IMR-90 (cell line): ENCODE results near the gene NADSYN1. TPM values are rescaled to one million over a fixed set of nuclear protein-coding genes. Genes with fewer than 3 reads are reported as not detected.
A peak's percentile ranks its signal among the peaks of the same experiment; 100 is the strongest.

Experiments
- ATAC-seq: fragments of 200-7000 bp; cut with Tn5 transposase; 2 replicates; pipeline ENCODE4 v1.9.1; 2020; ENCODE audit warnings: low read depth, mild to moderate bottlenecking, moderate library complexity
- Bru-seq: library from RNA; stranded (reverse); fragments of 400-500 nt; gene quantifications from one replicate; lab custom pipeline; 2021; lab: Mats Ljungman, UMichigan
- BruChase-seq, 2 experiments: library from RNA; stranded (reverse); fragments of 400-500 nt; gene quantifications; one replicate each; lab custom pipeline; 2021; lab: Mats Ljungman, UMichigan
- BruUV-seq: library from RNA; stranded (reverse); fragments of 400-500 nt; replicated peaks from 2 replicates; lab custom pipeline; 2021; lab: Mats Ljungman, UMichigan
- CTCF ChIA-PET: fragments of 300-600 bp; formaldehyde crosslinking; extraction: SDS; loops from one replicate; lab custom pipeline; 2021; ENCODE audit warnings: antibody characterized with exemption; lab: Yijun Ruan, JAX
- POLR2A ChIA-PET: fragments of 300-600 bp; sonication (Branson Sonifier 250); formaldehyde crosslinking; loops from one replicate; lab custom pipeline; 2022; ENCODE audit warnings: antibody characterized with exemption; ENCODE audit not compliant: unreplicated experiment; lab: Charles Lee
- DNase-seq: peaks from one replicate; pipeline ENCODE4 v3.0.0; 2013
- H2AFZ ChIP-seq: replicated peaks from 2 replicates; pipeline ENCODE3; 2013; ENCODE audit warnings: low read length, mild to moderate bottlenecking; ENCODE audit not compliant: poor library complexity
- H2AK5ac ChIP-seq: 2 replicates; pipeline ENCODE4 v1.6.1; 2013; ENCODE audit warnings: low read depth, low read length, inconsistent platforms
- H2AK9ac ChIP-seq: replicated peaks from 2 replicates; pipeline ENCODE3; 2013; ENCODE audit warnings: mild to moderate bottlenecking, low read depth, low read length, moderate library complexity; ENCODE audit not compliant: poor library complexity
- H2BK120ac ChIP-seq: 2 replicates; pipeline ENCODE4 v1.6.1; 2013; ENCODE audit warnings: low read depth, low read length, inconsistent platforms
- H2BK15ac ChIP-seq: 3 replicates; pipeline ENCODE4 v1.6.1; 2013; ENCODE audit warnings: low read depth, low read length, inconsistent platforms
- H2BK20ac ChIP-seq: 2 replicates; pipeline ENCODE4 v1.6.1; 2013; ENCODE audit warnings: low read depth, mild to moderate bottlenecking, inconsistent platforms, low read length, moderate library complexity
- H2BK5ac ChIP-seq: 2 replicates; pipeline ENCODE4 v1.6.1; 2013; ENCODE audit warnings: mild to moderate bottlenecking, low read depth, low read length, inconsistent platforms; ENCODE audit not compliant: poor library complexity, severe bottlenecking
- H3K14ac ChIP-seq: replicated peaks from 2 replicates; pipeline ENCODE4 v1.6.1; 2013; ENCODE audit warnings: low read depth, low read length, inconsistent platforms
- H3K18ac ChIP-seq: 2 replicates; pipeline ENCODE4 v1.6.1; 2013; ENCODE audit warnings: low read depth, low read length, control low read depth
- H3K23ac ChIP-seq: 2 replicates; pipeline ENCODE4 v1.6.1; 2013; ENCODE audit warnings: low read depth, low read length, inconsistent platforms
- H3K27ac ChIP-seq: 2 replicates; pipeline ENCODE4 v1.5.1; 2013; ENCODE audit warnings: mild to moderate bottlenecking, control low read depth, low read length; ENCODE audit not compliant: insufficient read depth
- H3K27me3 ChIP-seq: 2 replicates; pipeline ENCODE4 v1.6.1; 2013; ENCODE audit warnings: low read length; ENCODE audit not compliant: control insufficient read depth, insufficient read depth
- H3K36me3 ChIP-seq: 2 replicates; pipeline ENCODE4 v1.6.1; 2013; ENCODE audit warnings: low read length, mixed read lengths; ENCODE audit not compliant: control insufficient read depth, insufficient read depth
- H3K4ac ChIP-seq: 2 replicates; pipeline ENCODE4 v1.6.1; 2013; ENCODE audit warnings: low read depth, low read length, inconsistent platforms
- H3K4me1 ChIP-seq: 2 replicates; pipeline ENCODE4 v1.6.1; 2013; ENCODE audit warnings: low read length, mixed read lengths; ENCODE audit not compliant: control insufficient read depth, insufficient read depth
- H3K4me2 ChIP-seq: 2 replicates; pipeline ENCODE4 v1.6.1; 2013; ENCODE audit warnings: low read depth, mild to moderate bottlenecking, control low read depth, low read length, moderate library complexity
- H3K4me3 ChIP-seq: 2 replicates; pipeline ENCODE4 v1.5.1; 2013; ENCODE audit warnings: low read depth, mild to moderate bottlenecking, control low read depth, low read length, moderate library complexity; ENCODE audit not compliant: insufficient read depth
- H3K56ac ChIP-seq: 2 replicates; pipeline ENCODE4 v1.6.1; 2013; ENCODE audit warnings: low read length, inconsistent platforms; ENCODE audit not compliant: insufficient read depth; ENCODE audit errors: extremely low read depth
- H3K79me1 ChIP-seq, 2 experiments: 2 replicates each; pipeline ENCODE4 v1.6.1; 2013; ENCODE audit warnings: low read length in 2 of 2, inconsistent platforms in 1 of 2, low read depth in 1 of 2
- H3K9ac ChIP-seq: 2 replicates; pipeline ENCODE4 v1.6.1; 2013; ENCODE audit warnings: low read depth, low read length, control low read depth
- H3K9me1 ChIP-seq: 2 replicates; pipeline ENCODE4 v1.6.1; 2013; ENCODE audit warnings: low read length, inconsistent platforms; ENCODE audit not compliant: insufficient read depth
- H3K9me3 ChIP-seq: 2 replicates; pipeline ENCODE4 v1.6.1; 2013; ENCODE audit warnings: low read length; ENCODE audit not compliant: control insufficient read depth, insufficient read depth
- H4K20me1 ChIP-seq: 2 replicates; pipeline ENCODE4 v1.6.1; 2013; ENCODE audit warnings: low read length, inconsistent platforms; ENCODE audit not compliant: insufficient read depth
- H4K5ac ChIP-seq: 2 replicates; pipeline ENCODE4 v1.6.1; 2013; ENCODE audit warnings: mild to moderate bottlenecking, low read depth, low read length, control low read depth
- H4K8ac ChIP-seq, 2 experiments: 2 replicates each; pipeline ENCODE4 v1.6.1; 2013; ENCODE audit warnings: low read depth in 2 of 2, low read length in 2 of 2, control low read depth in 1 of 2, inconsistent platforms in 1 of 2
- H4K91ac ChIP-seq: 2 replicates; pipeline ENCODE4 v1.6.1; 2013; ENCODE audit warnings: low read depth, low read length, inconsistent platforms; ENCODE audit not compliant: insufficient read depth
- BHLHE40 ChIP-seq: fragments of 150-350 bp; IDR thresholded peaks from 2 replicates; pipeline ENCODE4 v1.6.1; 2016; ENCODE audit warnings: mild to moderate bottlenecking, low read depth, low read length
- CEBPB ChIP-seq: IDR thresholded peaks from 2 replicates; pipeline ENCODE4 v1.6.1; 2012; ENCODE audit warnings: low read depth, low read length, improper control_type of control experiment
- CHD1 ChIP-seq: IDR thresholded peaks from 2 replicates; pipeline ENCODE4 v1.6.1; 2012; ENCODE audit warnings: low read depth, low read length, improper control_type of control experiment
- CTCF ChIP-seq: conservative IDR thresholded peaks from 2 replicates; pipeline ENCODE4 v1.5.1; 2012; ENCODE audit warnings: mild to moderate bottlenecking, low read depth, low read length, improper control_type of control experiment
- MAFK ChIP-seq: IDR thresholded peaks from 2 replicates; pipeline ENCODE4 v1.6.1; 2012; ENCODE audit warnings: low read depth, low read length, improper control_type of control experiment
- MAZ ChIP-seq: IDR thresholded peaks from 2 replicates; pipeline ENCODE4 v1.6.1; 2012; ENCODE audit warnings: low read depth, mild to moderate bottlenecking, low read length, improper control_type of control experiment, moderate library complexity, borderline replicate concordance
- MXI1 ChIP-seq: IDR thresholded peaks from 2 replicates; pipeline ENCODE4 v1.6.1; 2012; ENCODE audit warnings: low read depth, mild to moderate bottlenecking, low read length, moderate library complexity, borderline replicate concordance
- POLR2A ChIP-seq: IDR thresholded peaks from 2 replicates; pipeline ENCODE4 v1.6.1; 2012; ENCODE audit warnings: mild to moderate bottlenecking, low read depth, low read length
- RAD21 ChIP-seq: IDR thresholded peaks from 2 replicates; pipeline ENCODE4 v1.6.1; 2012; ENCODE audit warnings: low read length, improper control_type of control experiment
- WGBS, 2 experiments: methylation state at CpG; one replicate each; pipeline versions ENCODE4 v1.1.5 to v1.1.7; 2013; ENCODE audit warnings: missing lambda C conversion rate in 2 of 2; ENCODE audit not compliant: insufficient read length in 1 of 2; ENCODE audit errors: extremely low coverage in 2 of 2; 5-methylcytosine and 5-hydroxymethylcytosine counted together
- dilution Hi-C: fragments of 300-500 bp; cut with HindIII; formaldehyde crosslinking; loops from one replicate; pipeline ENCODE4 v1.14.3; 2018; ENCODE audit warnings: low sequenced_read_pairs; ENCODE audit not compliant: unreplicated experiment
- in situ Hi-C: fragments of 300-500 bp; cut with MboI; formaldehyde crosslinking; loops from 3 replicates; pipeline ENCODE4 v1.14.3; 2019; ENCODE audit warnings: low sequenced_read_pairs, inconsistent platforms, mixed read lengths
- intact Hi-C: fragments of 100-400 bp; cut with micrococcal nuclease; formaldehyde crosslinking; loops from 2 replicates; pipeline ENCODE4 v1.10.0; 2022
- long read RNA-seq: library from polyadenylated mRNA; unstranded; transcript quantifications from one replicate; pipeline ENCODE4 v2.0.0, GENCODE V29; 2021; ENCODE audit not compliant: unreplicated experiment
- polyA plus RNA-seq, 3 experiments: library from polyadenylated mRNA; depleted of rRNA; stranded (reverse); fragments of >200 nt; gene quantifications; 2 replicates each; pipeline ENCODE4 v1.2.3, GENCODE V29; 2012; ENCODE audit warnings: low replicate concordance in 1 of 3
- total RNA-seq: library from RNA; depleted of rRNA; stranded (reverse); fragments of >200 nt; gene quantifications from 2 replicates; pipeline ENCODE4 v1.2.3, GENCODE V29; 2012; rRNA removed
- TF ChIP-seq, protein P1 (sequence below): fragments of 150-350 bp; IDR thresholded peaks from 2 replicates; pipeline ENCODE4 v1.6.1; 2016; ENCODE audit warnings: low read depth, mild to moderate bottlenecking, low read length, moderate library complexity, borderline replicate concordance

The NADSYN1 gene
- total RNA-seq (59.2 and 70.4 TPM in 2 replicates), polyA plus RNA-seq (2012; rRNA removed) (63.7 and 69.5 TPM in 2 replicates), Bru-seq, nascent RNA (percentile 71 among the genes with signal in this experiment), BruChase-seq, experiment 1, labeled RNA remaining after a 6-hour chase (percentile 74 among the genes with signal in this experiment), BruChase-seq, experiment 2, labeled RNA remaining after a 2-hour chase (percentile 73 among the genes with signal in this experiment)
- polyA plus RNA-seq (2012; cell fraction: cytosol; rRNA removed), result 31.6 and 45.0 TPM in 2 replicates
- 239 and 302 TPM in 2 replicates for polyA plus RNA-seq (2012; cell fraction: nucleus; rRNA removed; ENCODE audit: low replicate concordance)
- long read RNA-seq, transcript NADSYN1-201 (21 exons, 2,773 nt), result major isoform, 54 of 99 reads
- long read RNA-seq, partial matches to known transcripts, result 21 of 99 reads
- long read RNA-seq, other reads (novel, unspliced or antisense), result 20 of 99 reads

- Histone ChIP-seq H3K36me3 (peaks cover 24% of the 10 kb centered on the region), H4K8ac (peak within 1 kb of the TSS; percentile 80 to 94), H3K27me3 (no peaks in the 10 kb centered on the region), H3K9ac (peak within 1 kb of the TSS; percentile 83), H4K5ac (peak within 1 kb of the TSS; percentile 52), H4K91ac (peak within 1 kb of the TSS; percentile 46), H3K4me3 (peak within 1 kb of the TSS; percentile 94), H2BK15ac (no peak within 1 kb of the TSS), H3K27ac (peak within 1 kb of the TSS; percentile 75), H2BK120ac (no peak within 1 kb of the TSS), H3K4me1 (peaks cover 5% of the 10 kb centered on the region; the same call in 1 of the 2 replicates), H3K4me2 (peak within 1 kb of the TSS; percentile 84), H2BK5ac (peak within 1 kb of the TSS; percentile 85), H3K23ac (peak within 1 kb of the TSS; percentile 85), H3K79me1 (peaks cover 31 to 48% of the 10 kb centered on the region in 2 experiments), H3K9me3 (no peaks in the 10 kb centered on the region), H3K56ac (no peak within 1 kb of the TSS; the same call in 1 of the 2 replicates), H4K20me1 (peaks cover 9% of the 10 kb centered on the region; the same call in 1 of the 2 replicates), H2AK5ac (peak within 1 kb of the TSS; percentile 81), H2AFZ (peak within 1 kb of the TSS; percentile 99), H3K4ac (peak within 1 kb of the TSS; percentile 91), H2AK9ac (peak within 1 kb of the TSS; percentile 97), H2BK20ac (no peak within 1 kb of the TSS), H3K9me1 (no peaks in the 10 kb centered on the region; the same call in 1 of the 2 replicates), H3K18ac (no peak within 1 kb of the TSS; the same call in 1 of the 2 replicates), H3K14ac (peak within 1 kb of the TSS; percentile 87)
- no TSS peak for BruUV-seq
- ChIA-PET POLR2A (interaction anchor here (0.6 kb wide), 1 partner anchor 20 kb away, joined by 8 read pairs; no protein-coding TSS in a partner anchor), CTCF (no interaction called here)
- intact Hi-C loops, result no loop called here
- dilution Hi-C loops, result no loop called here
- WGBS, 2 experiments, result 2% methylated on average over 35 of the region's 61 CpGs; no CpG with 5 or more reads in 1 of the 2 experiments
- peak; percentile 88 for ATAC-seq
- in situ Hi-C loops, result no loop called here
- DNase-seq, result peak; percentile 87
- TF ChIP-seq MAFK (no peak), BHLHE40 (no peak), MXI1 (peak; percentile 77), CTCF (no peak), MAZ (peak; percentile 70; the same call in 1 of the 2 replicates), CHD1 (no peak), RAD21 (no peak), POLR2A (peak; percentile 72), CEBPB (0 out of 2 replicates have a peak, but pooled peaks have one; percentile 3)
- TF ChIP-seq, protein P1, sequence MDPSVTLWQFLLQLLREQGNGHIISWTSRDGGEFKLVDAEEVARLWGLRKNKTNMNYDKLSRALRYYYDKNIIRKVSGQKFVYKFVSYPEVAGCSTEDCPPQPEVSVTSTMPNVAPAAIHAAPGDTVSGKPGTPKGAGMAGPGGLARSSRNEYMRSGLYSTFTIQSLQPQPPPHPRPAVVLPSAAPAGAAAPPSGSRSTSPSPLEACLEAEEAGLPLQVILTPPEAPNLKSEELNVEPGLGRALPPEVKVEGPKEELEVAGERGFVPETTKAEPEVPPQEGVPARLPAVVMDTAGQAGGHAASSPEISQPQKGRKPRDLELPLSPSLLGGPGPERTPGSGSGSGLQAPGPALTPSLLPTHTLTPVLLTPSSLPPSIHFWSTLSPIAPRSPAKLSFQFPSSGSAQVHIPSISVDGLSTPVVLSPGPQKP, result no peak
Measured at GRCh38 chr11:71453037-71453917, at the start of gene NADSYN1. TSS of gene NADSYN1 (plus strand) at chr11:71453203. CDS start at chr11:71453297, 94 bp downstream.
